K562 (cell line): ENCODE measurements around the gene HES3. TPM values are rescaled to one million over a fixed set of nuclear protein-coding genes. Genes with fewer than 3 reads are reported as not detected.

Experiments
- ATAC-seq: fragments of 200-7000 bp; cut with Tn5 transposase; 3 replicates; pipeline ENCODE4 v1.9.1; 2020; ENCODE audit warnings: moderate library complexity
- BruUV-seq: library from RNA; stranded (reverse); fragments of 400-500 nt; replicated peaks from 2 replicates; lab custom pipeline; 2021; lab: Mats Ljungman, UMichigan
- CTCF ChIA-PET: fragments of 300-600 bp; formaldehyde crosslinking; extraction: SDS; loops from one replicate; lab custom pipeline; 2021; ENCODE audit warnings: low intra/inter-chr PET ratio; lab: Yijun Ruan, JAX
- POLR2A ChIA-PET: fragments of 300-600, 350-650 bp; sonication (Branson Sonifier 250); formaldehyde crosslinking; extraction: SDS; loops from one replicate; lab custom pipeline; 2021; ENCODE audit warnings: antibody characterized with exemption, inconsistent platforms; lab: Yijun Ruan, JAX
- DNase-seq, 4 experiments: peaks; one replicate each; pipeline versions ENCODE4 v3.0.0 to v3.0.0-alpha.2; 2011 to 2018; ENCODE audit warnings: low spot score in 3 of 4, mixed read lengths in 3 of 4; ENCODE audit errors: extremely low read depth in 1 of 4
- FAIRE-seq: peaks from 2 replicates; lab custom pipeline; 2011; peaks lifted over from hg19 to GRCh38; lab: Jason Lieb, UNC
- H2AFZ ChIP-seq: 2 replicates; pipeline ENCODE4 v1.6.0; 2011; ENCODE audit warnings: low read depth, low read length, control low read depth, inconsistent platforms
- H3K27ac ChIP-seq: fragments of 200-600 bp; 3 replicates; pipeline ENCODE4 v1.8.0; 2011; ENCODE audit warnings: low read depth, mild to moderate bottlenecking, control low read depth, inconsistent platforms, low read length, moderate library complexity, mixed read lengths; ENCODE audit errors: extremely low read depth
- H3K27me3 ChIP-seq, 2 experiments: fragments of 300-600 bp in 1 of 2; 2 replicates in 1 of 2; 3 replicates in 1 of 2; pipeline versions ENCODE4 v1.6.0 to v1.8.0; 2011; ENCODE audit warnings: inconsistent platforms in 2 of 2, low read length in 2 of 2, mild to moderate bottlenecking in 1 of 2, mixed read lengths in 1 of 2, moderate library complexity in 1 of 2; ENCODE audit not compliant: control insufficient read depth in 2 of 2, insufficient read depth in 2 of 2
- H3K36me3 ChIP-seq: fragments of 300-600 bp; 3 replicates; pipeline ENCODE4 v1.8.0; 2011; ENCODE audit warnings: mild to moderate bottlenecking, low read length, inconsistent platforms; ENCODE audit not compliant: control insufficient read depth, insufficient read depth
- H3K4me1 ChIP-seq, 2 experiments: fragments of 200-600 bp in 1 of 2; replicated peaks in 1 of 2; 2 replicates in 1 of 2; 3 replicates in 1 of 2; pipeline versions ENCODE4 v1.5.1 to v1.8.0; 2011; ENCODE audit warnings: inconsistent platforms in 2 of 2, low read length in 2 of 2, mild to moderate bottlenecking in 1 of 2, mixed read lengths in 1 of 2, moderate library complexity in 1 of 2; ENCODE audit not compliant: control insufficient read depth in 2 of 2, insufficient read depth in 2 of 2
- H3K4me2 ChIP-seq: 2 replicates; pipeline ENCODE4 v1.6.1; 2011; ENCODE audit warnings: low read length, control low read depth, inconsistent platforms, mixed read lengths; ENCODE audit not compliant: insufficient read depth
- H3K4me3 ChIP-seq: fragments of 200-600 bp; sonication (generic), shearing (Covaris generic); 2 replicates; pipeline ENCODE4 v1.5.1; 2016; ENCODE audit warnings: control low read depth, inconsistent platforms
- H3K79me2 ChIP-seq: fragments of 200-600 bp; 3 replicates; pipeline ENCODE4 v1.8.0; 2011; ENCODE audit warnings: low read length, inconsistent platforms; ENCODE audit not compliant: control insufficient read depth, insufficient read depth
- H3K9ac ChIP-seq, 2 experiments: 2 replicates each; pipeline versions ENCODE4 v1.6.0 to v1.6.1; 2011; ENCODE audit warnings: low read depth in 2 of 2, low read length in 2 of 2, control low read depth in 1 of 2, inconsistent platforms in 1 of 2, mild to moderate bottlenecking in 1 of 2, mixed read lengths in 1 of 2; ENCODE audit not compliant: insufficient read depth in 1 of 2
- H3K9me1 ChIP-seq: one replicate; pipeline ENCODE4 v1.6.0; 2011; ENCODE audit warnings: inconsistent platforms, mild to moderate bottlenecking, low read length, moderate library complexity; ENCODE audit not compliant: control insufficient read depth, insufficient read depth
- H3K9me3 ChIP-seq: replicated peaks from 2 replicates; pipeline ENCODE4 v1.5.1; 2011; ENCODE audit warnings: low read depth, low read length, inconsistent platforms; ENCODE audit not compliant: control insufficient read depth, insufficient read depth
- H4K20me1 ChIP-seq: replicated peaks from 2 replicates; pipeline ENCODE4 v1.6.1; 2011; ENCODE audit warnings: low read length, inconsistent platforms, mixed read lengths; ENCODE audit not compliant: control insufficient read depth, insufficient read depth
- ERF ChIP-seq: fragments of 450-650 bp; formaldehyde crosslinking; IDR thresholded peaks from 2 replicates; pipeline ENCODE4 v1.4.0; 2020; ENCODE audit warnings: mild to moderate bottlenecking, mixed read lengths
- GTF2E2 ChIP-seq: fragments of 200-800 bp; sonication (Bioruptor generic); IDR thresholded peaks from 2 replicates; pipeline ENCODE4 v1.6.1; 2016; ENCODE audit warnings: missing genetic modification characterization, missing compliant biosample characterization
- HDAC1 ChIP-seq, 2 experiments: fragments of 450-650 bp; IDR thresholded peaks; 2 replicates each; pipeline ENCODE4 v1.6.1; 2016 to 2017; ENCODE audit warnings: inconsistent platforms in 1 of 2, mild to moderate bottlenecking in 1 of 2, moderate library complexity in 1 of 2
- HDGF ChIP-seq: fragments of 450-650 bp; IDR thresholded peaks from 2 replicates; pipeline ENCODE4 v1.6.1; 2016
- MTA2 ChIP-seq: fragments of 450-650 bp; IDR thresholded peaks from 2 replicates; pipeline ENCODE4 v1.6.1; 2016; ENCODE audit warnings: low read depth
- NFIX ChIP-seq: fragments of 250-450 bp; sonication (Bioruptor Pico); IDR thresholded peaks from 2 replicates; pipeline ENCODE4 v1.4.0; 2020; ENCODE audit warnings: low read depth, mild to moderate bottlenecking, moderate library complexity
- POLR3A ChIP-seq: IDR thresholded peaks from 2 replicates; pipeline ENCODE4 v1.6.1; 2011; ENCODE audit warnings: borderline replicate concordance, mild to moderate bottlenecking, moderate library complexity; ENCODE audit not compliant: insufficient read length, insufficient read depth; ENCODE audit errors: extremely low read depth
- ZNF507 ChIP-seq: conservative IDR thresholded peaks from 2 replicates; pipeline ENCODE4 v1.6.1; 2017; ENCODE audit warnings: missing genetic modification characterization, missing compliant biosample characterization
- WGBS: fragments of 100-300 bp; shearing (Covaris generic); methylation state at CpG from one replicate; pipeline ENCODE4 v1.1.6; 2016; ENCODE audit warnings: low coverage, mixed read lengths; ENCODE audit not compliant: insufficient coverage; ENCODE audit errors: missing lambda C conversion rate; 5-methylcytosine and 5-hydroxymethylcytosine counted together
- in situ Hi-C: fragments of 300-500 bp; cut with MboI; formaldehyde crosslinking; loops from 4 replicates; pipeline ENCODE4 v1.15.0; 2018; ENCODE audit warnings: inconsistent platforms, mixed read lengths
- intact Hi-C: fragments of 100-400 bp; cut with micrococcal nuclease; formaldehyde crosslinking; loops from 2 replicates; pipeline ENCODE4 v1.14.2; 2022
- polyA plus RNA-seq, 8 experiments: library from polyadenylated mRNA; depleted of rRNA in 4 of 8; stranded (reverse) in 5 of 8; unstranded in 3 of 8; fragments of >200 nt; fragmentation: Nextera tagmentation in 2 of 8; fragmentation: Illumina TruSeq in 1 of 8; extraction: Ambion mirVana in 2 of 8; extraction: Trizol in 1 of 8; gene quantifications; 2 replicates each; pipeline versions ENCODE4 v1.2.1 to v1.2.3, GENCODE V29; 2011 to 2014; ENCODE audit warnings: inconsistent platforms in 1 of 8, missing spikeins in 1 of 8
- total RNA-seq, 7 experiments: library from RNA; depleted of rRNA in 6 of 7; stranded (reverse); fragments of >200 nt in 6 of 7; fragmentation: Illumina TruSeq in 2 of 7; extraction: Trizol in 2 of 7; gene quantifications; 2 replicates each; pipeline versions ENCODE4 v1.2.1 to v1.2.3, GENCODE V29; 2011 to 2021; ENCODE audit warnings: low replicate concordance in 1 of 7
- TF ChIP-seq, protein P1 (sequence below): sonication (generic); formaldehyde crosslinking; IDR thresholded peaks from 2 replicates; pipeline ENCODE4 v1.8.0; 2023; ENCODE audit warnings: missing genetic modification reagents, mild to moderate bottlenecking, borderline replicate concordance
- TF ChIP-seq, protein P2 (sequence below): fragments of 250-450 bp; sonication (Bioruptor Pico); IDR thresholded peaks from 2 replicates; pipeline ENCODE4 v1.5.1; 2021; ENCODE audit warnings: mild to moderate bottlenecking
- TF ChIP-seq, protein P3 (sequence below): fragments of 250-450 bp; sonication (Bioruptor Pico); IDR thresholded peaks from 2 replicates; pipeline ENCODE4 v1.8.0; 2021; ENCODE audit warnings: moderate library complexity, mild to moderate bottlenecking, inconsistent platforms

Gene HES3
- total and polyA plus RNA-seq, 9 of the 15 experiments (the other 6 are each of a cell fraction or from before 2014, with no cell fraction given): not detected

DNA sequence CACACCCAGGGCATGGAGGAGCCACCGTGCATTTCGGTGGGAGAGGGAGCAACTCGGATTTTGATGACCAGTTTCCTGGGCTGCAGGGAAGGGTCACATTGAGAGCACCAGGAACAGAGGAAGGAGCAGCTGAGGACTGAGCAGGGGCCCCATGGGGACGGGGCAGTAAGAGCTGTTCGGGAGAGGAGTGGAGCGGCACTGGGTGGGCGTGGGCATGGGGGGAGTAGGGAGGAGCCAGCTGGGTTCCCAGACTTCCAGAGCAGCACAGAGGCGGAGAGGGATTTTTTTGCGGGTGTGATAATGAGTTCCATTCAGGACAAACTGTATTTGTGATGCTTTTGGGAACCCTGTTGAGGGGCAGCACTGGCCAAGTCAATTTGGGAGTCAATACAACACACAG, 34.3 kb downstream of the HES3 start:
- BruUV-seq: no TSS peak
- POLR2A ChIA-PET: interaction anchor here (0.6 to 0.7 kb wide), 2 partner anchors 17 to 230 kb away, joined by 3 to 4 read pairs; no protein-coding TSS in a partner anchor
- WGBS: 67% methylated on average over 8 of the region's 9 CpGs

DNA sequence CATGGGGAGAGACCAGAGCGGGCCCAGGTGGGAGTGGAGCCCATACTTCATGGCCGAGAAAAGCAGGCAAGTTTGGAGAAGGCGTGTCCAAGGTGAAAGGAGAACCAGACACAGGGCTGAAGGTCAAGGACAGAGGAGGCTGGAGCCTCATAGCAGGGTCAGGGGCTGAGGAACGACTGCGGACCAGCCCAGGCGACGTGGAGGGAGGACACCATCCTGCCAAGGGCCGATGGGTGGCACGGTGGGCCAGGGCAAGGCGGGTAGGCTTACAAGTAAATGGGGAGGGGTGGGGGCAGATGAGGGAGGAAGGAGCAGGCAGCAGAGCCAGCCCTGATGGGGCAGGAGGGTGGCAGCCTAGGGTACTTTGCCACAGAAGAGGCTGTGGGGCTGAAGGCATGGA, 35.1 kb downstream of the HES3 start:
- H3K79me2 ChIP-seq: no peaks in the 10 kb centered on the region
- in situ Hi-C loops: no loop called here
- FAIRE-seq: no peak
- ChIA-PET POLR2A (no interaction called here), CTCF (interaction anchor here (1.6 kb wide), 1 partner anchor 11 kb away, joined by 6 read pairs; no protein-coding TSS in a partner anchor)
- DNase-seq: no peak
- no peaks in the 10 kb centered on the region for H3K9me1 ChIP-seq
- TF ChIP-seq, protein P1, sequence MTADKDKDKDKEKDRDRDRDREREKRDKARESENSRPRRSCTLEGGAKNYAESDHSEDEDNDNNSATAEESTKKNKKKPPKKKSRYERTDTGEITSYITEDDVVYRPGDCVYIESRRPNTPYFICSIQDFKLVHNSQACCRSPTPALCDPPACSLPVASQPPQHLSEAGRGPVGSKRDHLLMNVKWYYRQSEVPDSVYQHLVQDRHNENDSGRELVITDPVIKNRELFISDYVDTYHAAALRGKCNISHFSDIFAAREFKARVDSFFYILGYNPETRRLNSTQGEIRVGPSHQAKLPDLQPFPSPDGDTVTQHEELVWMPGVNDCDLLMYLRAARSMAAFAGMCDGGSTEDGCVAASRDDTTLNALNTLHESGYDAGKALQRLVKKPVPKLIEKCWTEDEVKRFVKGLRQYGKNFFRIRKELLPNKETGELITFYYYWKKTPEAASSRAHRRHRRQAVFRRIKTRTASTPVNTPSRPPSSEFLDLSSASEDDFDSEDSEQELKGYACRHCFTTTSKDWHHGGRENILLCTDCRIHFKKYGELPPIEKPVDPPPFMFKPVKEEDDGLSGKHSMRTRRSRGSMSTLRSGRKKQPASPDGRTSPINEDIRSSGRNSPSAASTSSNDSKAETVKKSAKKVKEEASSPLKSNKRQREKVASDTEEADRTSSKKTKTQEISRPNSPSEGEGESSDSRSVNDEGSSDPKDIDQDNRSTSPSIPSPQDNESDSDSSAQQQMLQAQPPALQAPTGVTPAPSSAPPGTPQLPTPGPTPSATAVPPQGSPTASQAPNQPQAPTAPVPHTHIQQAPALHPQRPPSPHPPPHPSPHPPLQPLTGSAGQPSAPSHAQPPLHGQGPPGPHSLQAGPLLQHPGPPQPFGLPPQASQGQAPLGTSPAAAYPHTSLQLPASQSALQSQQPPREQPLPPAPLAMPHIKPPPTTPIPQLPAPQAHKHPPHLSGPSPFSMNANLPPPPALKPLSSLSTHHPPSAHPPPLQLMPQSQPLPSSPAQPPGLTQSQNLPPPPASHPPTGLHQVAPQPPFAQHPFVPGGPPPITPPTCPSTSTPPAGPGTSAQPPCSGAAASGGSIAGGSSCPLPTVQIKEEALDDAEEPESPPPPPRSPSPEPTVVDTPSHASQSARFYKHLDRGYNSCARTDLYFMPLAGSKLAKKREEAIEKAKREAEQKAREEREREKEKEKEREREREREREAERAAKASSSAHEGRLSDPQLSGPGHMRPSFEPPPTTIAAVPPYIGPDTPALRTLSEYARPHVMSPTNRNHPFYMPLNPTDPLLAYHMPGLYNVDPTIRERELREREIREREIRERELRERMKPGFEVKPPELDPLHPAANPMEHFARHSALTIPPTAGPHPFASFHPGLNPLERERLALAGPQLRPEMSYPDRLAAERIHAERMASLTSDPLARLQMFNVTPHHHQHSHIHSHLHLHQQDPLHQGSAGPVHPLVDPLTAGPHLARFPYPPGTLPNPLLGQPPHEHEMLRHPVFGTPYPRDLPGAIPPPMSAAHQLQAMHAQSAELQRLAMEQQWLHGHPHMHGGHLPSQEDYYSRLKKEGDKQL: no peak
- TF ChIP-seq HDGF: no peak
- TF ChIP-seq, protein P2, sequence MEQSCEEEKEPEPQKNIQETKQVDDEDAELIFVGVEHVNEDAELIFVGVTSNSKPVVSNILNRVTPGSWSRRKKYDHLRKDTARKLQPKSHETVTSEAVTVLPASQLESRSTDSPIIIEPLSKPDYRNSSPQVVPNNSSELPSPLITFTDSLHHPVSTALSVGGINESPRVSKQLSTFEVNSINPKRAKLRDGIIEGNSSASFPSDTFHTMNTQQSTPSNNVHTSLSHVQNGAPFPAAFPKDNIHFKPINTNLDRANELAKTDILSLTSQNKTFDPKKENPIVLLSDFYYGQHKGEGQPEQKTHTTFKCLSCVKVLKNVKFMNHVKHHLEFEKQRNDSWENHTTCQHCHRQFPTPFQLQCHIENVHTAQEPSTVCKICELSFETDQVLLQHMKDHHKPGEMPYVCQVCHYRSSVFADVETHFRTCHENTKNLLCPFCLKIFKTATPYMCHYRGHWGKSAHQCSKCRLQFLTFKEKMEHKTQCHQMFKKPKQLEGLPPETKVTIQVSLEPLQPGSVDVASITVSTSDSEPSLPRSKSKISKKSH (CRISPR knock-in tag): no peak
- H3K9ac ChIP-seq: no peak overlapping the region; a peak in 1 of 4 replicates
- H3K4me2 ChIP-seq: no peak overlapping the region
- ATAC-seq: no peak
- 0 out of 2 replicates have a peak, but pooled peaks cover 3% of the 10 kb centered on the region for H4K20me1 ChIP-seq
- no peak overlapping the region for H3K4me3 ChIP-seq
- H3K27me3 ChIP-seq: no peaks in the 10 kb centered on the region; a peak in 1 of 5 replicates
- intact Hi-C loops: no loop called here
- H3K27ac ChIP-seq: no peak overlapping the region
- WGBS: 69% methylated on average over 10 of the region's 10 CpGs
- H3K9me3 ChIP-seq: no peaks in the 10 kb centered on the region
- no peaks in the 10 kb centered on the region for H3K36me3 ChIP-seq
- BruUV-seq: no TSS peak
- H3K4me1 ChIP-seq: peaks cover 5 to 59% of the 10 kb centered on the region in 2 experiments; a peak in 4 of 5 replicates
- H2AFZ ChIP-seq: no peak overlapping the region

More for the DNA sequence above, 34.3 kb downstream of the HES3 start:
- TF ChIP-seq ZNF507 (tag): no peak
- TF ChIP-seq GTF2E2: no peak
- TF ChIP-seq HDAC1 (IDR thresholded peaks at IDR 0.05): no peak
- no peak for TF ChIP-seq NFIX
- TF ChIP-seq, protein P3, sequence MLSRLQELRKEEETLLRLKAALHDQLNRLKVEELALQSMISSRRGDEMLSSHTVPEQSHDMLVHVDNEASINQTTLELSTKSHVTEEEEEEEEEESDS (CRISPR knock-in tag): no peak
- TF ChIP-seq ERF (CRISPR knock-in tag): no peak
- no peak for TF ChIP-seq MTA2
- no peak for TF ChIP-seq POLR3A
- Histone ChIP-seq H3K9me3 (no peaks in the 10 kb centered on the region), H2AFZ (no peak overlapping the region), H3K36me3 (no peaks in the 10 kb centered on the region), H3K4me3 (no peak overlapping the region), H3K27me3 (no peaks in the 10 kb centered on the region; a peak in 1 of 5 replicates), H3K27ac (no peak overlapping the region), H3K4me1 (peaks cover 5 to 67% of the 10 kb centered on the region in 2 experiments; a peak in 4 of 5 replicates), H4K20me1 (0 out of 2 replicates have a peak, but pooled peaks cover 3% of the 10 kb centered on the region), H3K4me2 (no peak overlapping the region), H3K79me2 (no peaks in the 10 kb centered on the region), H3K9ac (no peak overlapping the region), H3K9me1 (no peaks in the 10 kb centered on the region)
- ATAC-seq: no peak
- in situ Hi-C loops: no loop called here
- CTCF ChIA-PET: interaction anchor here (0.6 to 0.9 kb wide), 2 partner anchors 28 to 208 kb away, joined by 3 to 4 read pairs; no protein-coding TSS in a partner anchor
- intact Hi-C loops: no loop called here
- DNase-seq: no peak
- no peak for FAIRE-seq
